HG03575 (cell line): ENCODE data around the gene CIAO3.
"Not testable (repeated sequence)": the region's sequence is repeated elsewhere in the genome, so short reads cannot be mapped to it uniquely, and the experiment has no call there.

Experiments used
- ATAC-seq: cut with Tn5 transposase; IDR thresholded peaks from one replicate; pipeline ENCODE4 v1.9.1; 2021; ENCODE audit not compliant: unreplicated experiment, insufficient number of reproducible peaks, low FRiP score; ENCODE audit errors: extremely low read depth

The CIAO3 gene

DNA sequence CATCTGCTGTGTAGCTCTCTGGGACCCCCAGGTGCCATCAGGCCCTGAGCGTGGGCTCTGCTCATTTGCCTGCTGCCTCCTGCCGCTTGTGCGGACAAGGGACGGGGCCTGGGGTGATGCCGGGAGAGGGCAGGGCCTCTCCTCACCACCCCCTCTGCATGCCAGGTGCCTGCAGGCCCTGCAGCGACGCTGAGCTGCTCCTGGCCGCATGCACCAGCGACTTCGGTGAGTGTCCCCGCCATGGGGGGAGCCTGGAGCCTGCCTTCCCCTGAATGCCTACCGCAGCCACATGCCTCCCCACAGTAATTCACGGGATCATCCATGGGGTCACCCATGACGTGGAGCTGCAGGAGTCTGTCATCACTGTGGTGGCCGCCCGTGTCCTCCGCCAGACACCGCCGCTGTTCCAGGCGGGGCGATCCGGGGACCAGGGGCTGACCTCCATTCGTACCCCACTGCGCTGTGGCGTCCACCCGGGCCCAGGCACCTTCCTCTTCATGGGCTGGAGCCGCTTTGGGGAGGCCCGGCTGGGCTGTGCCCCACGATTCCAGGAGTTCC lies 23.9 kb downstream of the CIAO3 start:
- no peak for ATAC-seq

DNA sequence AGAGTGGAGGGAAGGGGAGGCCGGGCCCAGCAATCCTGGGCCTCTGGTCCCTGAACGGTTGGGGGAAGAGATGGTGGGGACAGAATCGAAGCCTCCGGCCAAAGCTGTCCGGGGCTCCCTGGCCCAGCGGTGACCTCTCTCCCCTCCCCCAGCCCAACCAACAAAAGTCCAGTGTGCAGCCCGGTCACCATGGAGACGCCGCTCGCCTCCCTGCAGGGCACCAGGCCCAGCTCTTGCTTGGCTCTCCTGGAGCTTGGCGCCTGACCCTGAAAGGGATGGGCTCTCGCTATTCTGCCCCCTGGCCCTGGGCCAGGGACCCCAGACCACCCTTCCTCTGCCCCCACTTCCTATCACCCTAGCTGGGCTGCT lies 24.6 kb downstream of the CIAO3 start:
- no peak for ATAC-seq

DNA sequence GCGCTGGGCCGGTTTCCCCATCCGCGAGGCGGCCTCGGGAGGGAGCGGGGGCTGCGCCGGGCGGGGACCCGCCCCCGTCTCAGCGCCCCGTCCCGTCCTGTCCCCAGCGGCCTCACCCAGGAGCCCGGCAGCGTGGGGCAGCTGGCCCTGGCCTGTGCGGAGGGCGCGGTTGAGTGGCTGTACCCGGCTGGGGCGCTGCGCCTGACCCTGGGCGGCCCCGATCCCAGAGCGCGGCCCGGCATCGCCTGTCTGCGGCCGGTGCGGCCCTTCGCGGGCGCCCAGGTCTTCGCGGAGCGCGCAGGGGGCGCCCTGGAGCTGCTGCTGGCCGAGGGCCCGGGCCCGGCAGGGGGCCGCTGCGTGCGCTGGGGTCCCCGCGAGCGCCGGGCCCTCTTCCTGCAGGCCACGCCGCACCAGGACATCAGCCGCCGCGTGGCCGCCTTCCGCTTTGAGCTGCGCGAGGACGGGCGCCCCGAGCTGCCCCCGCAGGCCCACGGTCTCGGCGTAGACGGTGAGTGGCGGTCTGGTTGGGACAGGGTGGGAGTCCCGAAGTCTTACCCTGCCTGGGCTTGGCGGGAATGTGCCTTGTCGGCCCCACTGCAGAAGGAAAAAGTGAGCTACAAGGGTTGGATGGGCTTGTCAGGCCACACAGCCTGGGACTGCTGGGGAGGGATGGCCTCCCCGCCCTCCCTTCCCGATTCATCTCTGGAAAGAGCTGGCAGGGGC lies 25.2 kb downstream of the CIAO3 start:
- ATAC-seq, result no peak

DNA sequence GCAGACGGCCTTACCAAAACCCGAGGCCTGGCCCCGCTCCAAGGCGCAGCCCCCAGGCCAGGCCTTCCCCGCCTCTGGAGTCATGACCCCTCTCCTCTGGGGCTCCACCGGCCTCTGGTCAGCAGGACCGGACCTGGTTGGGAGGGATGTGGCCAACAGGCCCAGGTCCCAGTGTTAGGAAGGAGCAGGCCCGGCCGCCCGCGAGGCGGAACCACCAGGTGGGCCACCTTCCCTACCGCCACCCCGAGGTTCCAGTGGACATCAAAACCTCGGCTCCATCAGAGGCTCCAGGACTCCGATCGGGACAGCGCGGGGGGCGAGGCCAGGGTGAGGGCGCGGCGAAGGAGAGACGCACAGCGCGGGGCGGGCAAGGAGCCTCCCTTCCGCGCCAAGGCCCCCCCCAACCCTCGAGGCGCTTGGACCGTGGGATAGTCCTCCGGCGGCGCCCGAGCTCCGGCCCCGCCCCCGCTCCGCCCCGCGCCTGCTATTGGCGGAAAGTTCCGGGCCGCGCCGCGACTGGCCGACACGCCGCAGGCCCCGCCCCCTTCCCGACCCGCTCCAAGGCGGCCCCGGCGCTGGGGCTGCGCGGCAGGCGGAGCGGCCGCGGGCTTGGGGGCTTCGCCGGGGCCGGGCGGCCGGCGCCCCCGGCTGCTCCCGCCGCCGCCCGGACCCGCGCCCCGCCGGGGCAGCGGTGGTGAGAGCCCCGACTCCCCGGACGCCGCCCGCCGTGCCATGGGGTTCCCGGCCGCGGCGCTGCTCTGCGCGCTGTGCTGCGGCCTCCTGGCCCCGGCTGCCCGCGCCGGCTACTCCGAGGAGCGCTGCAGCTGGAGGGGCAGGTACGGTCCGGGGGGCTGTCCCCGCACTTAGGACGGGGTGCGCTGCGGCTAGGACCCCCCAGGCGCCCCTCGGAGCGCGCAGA lies 26.0 kb downstream of the CIAO3 start, which contains the start of gene METRN:
Gene METRN (plus strand): TSS at position 561 of the 919 bp plus-strand sequence. CDS start 172 bp downstream, at position 733.
- ATAC-seq, result no peak

DNA sequence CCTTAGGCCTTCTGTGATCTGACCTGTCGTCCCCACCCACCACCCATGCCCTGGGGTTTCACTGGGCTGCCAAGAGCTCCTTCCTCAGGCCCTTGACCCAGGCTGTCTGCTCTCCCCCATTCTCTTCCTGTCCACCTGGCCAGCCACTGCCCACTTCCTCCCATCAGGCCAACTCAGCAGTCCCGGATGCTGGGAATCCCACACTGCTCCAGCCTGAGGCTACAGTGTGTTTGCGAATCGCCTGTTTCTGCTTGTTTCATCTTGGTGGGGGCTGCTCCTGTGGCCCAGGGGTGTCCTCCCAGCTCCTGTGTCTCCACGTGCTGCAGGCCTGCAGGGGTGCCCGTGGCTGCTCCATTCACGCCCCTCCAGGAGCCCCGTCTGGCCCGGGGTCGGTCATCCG lies 26.7 kb downstream of the CIAO3 start:
- ATAC-seq, result no peak

DNA sequence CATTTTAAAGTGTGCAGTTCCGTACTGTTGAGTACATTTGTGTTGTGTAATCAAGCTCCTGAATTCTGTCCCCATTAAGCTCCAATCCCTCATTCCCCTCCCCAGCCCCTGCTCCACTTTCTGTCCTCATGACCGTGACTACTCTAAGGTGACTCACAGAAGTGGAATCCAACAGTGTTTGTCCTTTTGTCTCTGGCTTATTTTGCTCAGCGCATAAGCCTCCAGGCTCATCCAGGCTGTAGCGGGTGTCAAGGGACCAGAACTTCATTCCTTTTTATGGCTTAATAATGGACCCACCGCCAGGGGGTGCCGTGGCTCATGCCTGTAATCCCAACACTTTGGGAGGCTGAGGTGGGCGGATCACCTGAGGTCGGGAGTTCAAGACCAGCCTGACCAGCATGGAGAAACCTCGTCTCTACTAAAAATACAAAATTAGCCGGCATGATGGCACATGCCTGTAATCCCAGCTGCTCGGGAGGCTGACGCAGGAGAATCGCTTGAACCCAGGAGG lies 28.0 kb downstream of the CIAO3 start:
- not testable (repeated sequence) for ATAC-seq

DNA sequence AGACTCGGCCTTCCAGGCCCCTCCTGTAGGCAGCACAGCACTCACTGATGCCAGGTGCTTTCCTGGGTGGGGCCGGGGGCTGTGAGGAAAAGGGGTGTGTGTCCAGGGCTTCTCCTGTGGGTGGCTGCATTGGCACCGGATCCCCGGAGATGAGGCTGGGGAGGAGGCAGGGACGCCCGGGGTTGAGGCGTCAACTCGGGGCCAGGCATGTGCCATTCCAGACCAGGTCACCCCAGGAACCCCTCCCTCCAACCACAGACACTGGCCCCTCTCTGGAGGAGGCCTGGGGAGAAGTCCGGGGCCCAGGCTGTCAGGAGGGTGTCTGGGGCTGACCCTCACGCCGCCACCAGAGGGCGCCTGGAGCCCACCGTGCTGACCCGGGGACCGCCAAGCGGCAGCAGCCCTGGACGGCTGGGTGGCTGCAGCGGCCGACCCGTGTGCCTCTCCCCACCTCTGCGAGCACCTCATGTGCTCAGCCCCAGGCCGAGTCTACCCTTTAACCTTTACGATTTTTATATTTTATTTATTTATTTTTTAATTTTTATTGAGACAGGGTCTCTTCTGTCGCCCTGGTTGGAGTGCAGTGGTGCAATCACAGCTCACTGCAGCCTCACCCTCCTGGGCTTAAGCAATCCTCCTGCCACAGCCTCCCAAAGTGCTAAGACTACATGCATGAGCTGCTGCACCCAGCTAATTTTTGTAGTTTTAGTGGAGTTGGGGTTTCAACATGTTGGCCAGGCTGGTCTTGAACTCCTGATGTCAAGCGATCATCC lies 29.1 kb downstream of the CIAO3 start:
- ATAC-seq, result no peak

DNA sequence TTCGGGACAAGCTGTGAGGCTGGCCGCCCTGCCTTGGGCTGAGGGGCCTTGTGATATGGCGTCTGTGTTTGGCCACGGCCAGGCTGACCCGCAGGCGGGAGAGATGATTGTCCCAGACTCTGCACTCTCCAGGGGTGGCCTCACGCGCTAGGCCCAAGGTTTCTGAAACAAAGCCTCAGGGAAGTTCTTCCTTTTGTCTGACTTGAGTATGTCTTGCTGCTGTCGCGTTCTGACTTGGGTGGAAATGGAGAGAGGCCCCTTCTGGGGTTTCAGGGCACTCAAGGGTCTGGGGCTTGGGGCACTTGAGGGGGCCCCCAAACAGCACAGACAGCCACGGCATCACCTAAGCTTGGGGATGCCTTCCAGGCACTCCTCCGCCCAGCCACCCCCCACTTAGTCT lies 29.7 kb downstream of the CIAO3 start:
- ATAC-seq, result no peak

DNA sequence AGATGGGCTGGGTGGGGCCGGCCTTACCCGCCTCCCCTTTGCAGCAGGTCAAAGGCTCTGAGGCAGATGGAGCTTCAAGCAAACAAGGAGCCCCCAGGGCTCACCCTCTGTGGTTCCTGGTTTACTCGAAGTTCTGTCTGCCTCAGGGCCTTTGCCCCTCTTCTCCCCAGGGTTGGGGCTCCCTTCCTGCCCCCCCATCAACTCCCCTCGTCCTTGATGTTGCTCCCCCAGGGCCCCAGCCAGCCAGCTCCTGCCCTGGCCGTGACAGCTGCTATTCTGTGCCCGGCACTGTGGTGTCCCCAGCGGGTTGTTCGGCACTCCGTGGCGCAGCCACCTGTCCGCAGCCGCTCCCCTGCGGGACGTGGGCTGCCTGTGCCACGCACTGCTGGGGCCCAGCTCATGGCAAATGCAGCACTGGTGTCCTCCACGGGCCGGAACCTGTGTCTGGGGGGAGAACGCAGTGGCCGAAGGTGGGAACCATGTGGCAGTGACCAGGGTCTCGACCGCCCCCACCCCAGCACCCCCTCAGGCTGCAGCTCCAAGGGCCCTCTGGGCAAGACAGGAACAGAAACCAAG lies 30.2 kb downstream of the CIAO3 start:
- no peak for ATAC-seq

DNA sequence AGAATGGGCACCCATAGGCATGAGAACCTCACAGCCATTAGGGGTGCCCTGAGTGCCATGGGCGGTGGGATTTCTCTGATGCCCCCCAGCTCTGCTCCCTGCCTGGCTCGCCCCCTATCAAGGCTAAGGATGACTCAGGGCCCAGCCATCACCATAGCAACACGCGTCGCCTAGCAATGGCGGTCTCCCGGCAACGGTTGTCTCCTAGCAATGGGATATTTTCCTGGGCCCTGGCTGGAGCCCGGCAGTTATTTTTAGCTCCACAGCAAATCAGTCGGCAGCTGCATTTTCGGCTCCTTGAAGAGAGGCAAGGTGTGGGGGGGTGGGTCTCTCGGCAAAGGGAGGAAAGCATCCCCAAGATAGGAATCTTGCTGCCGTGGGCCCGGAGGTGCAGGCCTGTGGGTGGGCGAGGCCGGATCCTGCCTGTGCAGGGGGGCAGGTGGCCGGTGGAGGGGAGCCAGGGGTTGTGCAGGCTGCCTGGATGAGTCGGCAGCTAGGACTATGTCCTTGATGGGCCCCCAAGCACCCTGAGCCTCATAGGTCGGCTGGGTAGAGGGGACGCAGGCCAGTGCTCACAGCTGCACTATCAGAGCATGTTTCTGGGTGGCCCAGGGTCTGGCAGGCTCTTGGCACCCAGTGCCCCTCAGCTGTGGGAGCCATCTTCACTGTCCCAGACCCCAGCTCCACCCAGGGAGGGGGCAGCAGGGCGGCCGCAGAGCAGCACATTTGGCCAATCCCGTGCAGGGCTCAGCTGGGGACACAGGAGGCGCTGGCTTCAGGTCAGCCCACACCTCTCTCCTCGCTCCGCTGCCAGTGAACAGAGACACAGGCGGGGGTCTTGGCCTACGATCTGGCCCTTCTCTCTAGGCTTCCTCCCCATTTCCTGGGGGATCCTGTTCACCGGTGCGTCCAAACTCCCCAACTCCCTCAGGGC lies 31.0 kb downstream of the CIAO3 start:
- ATAC-seq, result no peak

DNA sequence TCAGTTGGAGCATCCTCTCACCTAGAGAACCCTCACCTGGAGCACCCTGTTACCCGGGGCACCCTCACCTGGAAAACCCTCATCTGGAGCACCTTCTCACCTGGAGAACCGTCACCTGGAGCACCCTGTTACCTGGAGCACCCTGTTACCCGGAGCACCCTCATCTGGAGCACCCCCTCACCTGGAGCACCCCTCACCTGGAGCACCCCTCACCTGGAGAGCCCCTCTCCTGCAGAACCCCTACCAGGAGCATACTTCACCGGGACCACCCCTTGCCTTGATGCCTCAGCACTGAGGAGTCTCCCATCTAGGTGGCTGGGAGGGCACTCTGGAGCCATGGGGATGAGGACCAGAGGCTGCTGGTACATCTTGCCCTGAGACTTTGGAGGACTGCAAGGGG lies 31.8 kb downstream of the CIAO3 start:
- no peak for ATAC-seq

DNA sequence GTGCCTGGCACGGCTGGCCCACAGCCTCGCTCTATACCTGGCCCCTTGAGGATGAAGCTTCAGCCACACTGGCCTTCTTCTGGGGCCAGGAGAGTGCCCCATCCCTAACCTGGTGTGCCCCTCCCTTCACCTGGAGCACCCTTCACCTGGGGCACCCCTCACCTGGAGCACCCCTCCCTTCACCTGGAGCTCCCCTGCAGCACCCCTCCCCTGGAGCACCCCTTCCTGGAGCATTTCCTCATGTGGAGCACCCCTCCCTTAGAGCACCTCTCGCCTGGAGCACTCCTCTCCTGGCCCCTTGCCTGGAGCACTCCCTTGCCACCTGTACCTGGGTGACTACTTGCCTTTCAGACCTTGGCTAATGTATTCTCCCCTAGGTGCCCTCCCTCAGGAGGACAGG lies 32.8 kb downstream of the CIAO3 start:
- ATAC-seq, result no peak

DNA sequence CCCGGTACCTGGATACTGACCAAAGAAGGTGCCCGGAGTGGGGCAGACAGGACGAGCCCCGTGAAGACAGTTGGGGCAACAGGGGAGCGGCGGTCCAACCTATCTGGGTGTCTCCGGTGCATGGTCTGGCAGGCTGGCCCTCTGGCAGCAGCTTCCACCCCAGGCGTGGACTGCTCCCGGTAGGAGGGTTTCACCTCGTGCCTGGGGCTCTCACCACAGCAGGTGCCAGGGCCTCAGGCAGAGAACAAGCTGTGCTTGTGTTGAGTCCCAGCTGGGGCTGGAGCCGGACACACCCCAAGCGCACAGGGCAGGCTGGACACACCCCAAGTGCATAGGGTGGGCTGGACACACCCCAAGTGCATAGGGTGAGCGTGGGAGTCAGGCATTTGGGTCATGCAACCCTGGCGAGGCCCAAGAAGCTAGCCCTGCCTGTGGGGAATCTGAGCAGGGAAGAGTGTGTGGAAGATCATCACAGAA lies 33.7 kb downstream of the CIAO3 start:
- no peak for ATAC-seq

DNA sequence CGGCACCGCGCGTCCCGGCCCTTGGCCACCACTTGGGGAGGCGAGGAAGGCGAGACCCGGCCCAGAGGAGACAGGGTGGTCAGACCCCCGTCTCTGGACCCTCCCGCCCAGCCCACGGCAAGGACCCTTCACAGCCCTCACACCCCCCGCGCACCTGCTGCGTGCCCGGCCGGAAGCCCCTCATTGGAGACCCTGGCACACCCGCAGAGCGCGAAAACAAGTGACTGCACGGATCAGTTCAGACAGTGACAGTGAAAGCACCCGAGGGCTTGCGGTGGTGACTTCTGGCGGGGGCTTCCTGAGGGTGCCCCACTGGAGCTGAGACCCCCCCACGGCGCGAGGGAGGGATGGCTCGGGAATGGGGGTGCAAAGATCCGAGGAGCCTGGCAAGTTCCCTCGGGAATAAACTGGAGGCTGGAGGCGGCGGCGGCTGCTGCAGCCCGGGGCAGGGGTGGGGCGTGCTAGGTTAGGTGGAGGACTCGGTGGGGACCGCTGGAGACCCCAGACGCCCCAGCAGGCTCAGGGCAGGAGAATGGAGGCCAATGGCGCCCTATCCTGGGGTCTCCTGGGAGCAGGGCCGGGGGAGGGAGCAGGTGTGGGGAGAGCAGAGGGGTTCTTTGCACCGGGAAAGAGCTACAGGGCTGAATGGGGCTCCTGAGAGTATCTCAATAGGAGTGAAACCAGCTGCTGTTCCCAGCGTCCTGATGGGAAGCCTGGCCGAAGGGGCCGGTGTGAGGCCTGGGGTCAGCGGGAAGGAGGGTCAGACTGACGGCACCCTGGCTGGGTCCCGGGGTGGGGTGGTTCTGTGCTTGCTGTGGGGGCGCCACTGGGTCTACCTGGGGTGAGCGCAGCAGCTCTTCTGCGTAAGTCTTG lies 34.4 kb downstream of the CIAO3 start:
- no peak for ATAC-seq

DNA sequence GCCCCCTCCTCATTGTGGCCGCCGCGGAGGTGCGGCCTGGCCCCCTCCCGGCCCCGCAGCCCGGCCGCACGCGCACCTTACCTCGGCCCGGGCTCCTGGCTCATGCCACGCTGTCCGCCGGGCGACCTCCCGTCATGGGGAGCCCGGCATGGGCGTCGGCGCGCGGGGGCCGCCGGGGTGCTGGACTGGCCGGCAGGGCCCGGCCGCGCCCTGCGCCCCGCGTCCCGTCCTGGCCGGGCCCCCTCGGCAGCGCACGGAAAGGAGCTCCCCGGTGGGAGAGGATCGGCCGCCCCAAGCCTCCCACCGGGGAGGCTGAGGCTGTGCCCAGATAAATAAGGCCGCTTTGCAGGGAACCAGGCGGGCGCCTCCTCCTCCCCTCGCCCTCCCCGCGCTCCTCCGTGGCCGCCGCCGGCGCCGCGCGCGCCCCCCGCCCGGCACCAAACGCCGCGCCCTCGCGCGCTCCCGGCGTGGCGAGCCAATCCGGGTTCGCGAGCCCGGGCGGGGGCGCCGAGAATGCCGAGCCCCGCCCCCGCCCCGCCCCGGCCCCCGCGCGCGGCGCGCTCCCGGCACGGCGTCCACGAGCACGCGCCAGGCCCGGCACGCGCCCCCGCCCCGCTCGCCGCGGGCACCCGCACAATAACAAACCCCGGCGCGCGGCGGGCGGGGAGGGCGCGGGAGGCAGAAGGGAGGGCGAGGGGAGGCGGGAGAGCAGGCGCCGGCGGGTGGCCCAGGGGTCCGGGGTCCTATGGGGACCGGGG lies 35.2 kb downstream of the CIAO3 start, which contains the start of gene FBXL16:
Gene FBXL16 (minus strand): TSS at position 371 of the 758 bp plus-strand sequence. CDS start 8,396 bp downstream, outside the sequence.
- no peak for ATAC-seq
